GM15510 (cell line): ENCODE results near the gene RAE1.

ENCODE experiments used
- POLR2A ChIP-seq: IDR thresholded peaks from 3 replicates; pipeline ENCODE4 v1.6.1; 2011; ENCODE audit warnings: borderline replicate concordance; ENCODE audit not compliant: insufficient read length; ENCODE audit errors: extremely low read depth

RAE1 gene

DNA sequence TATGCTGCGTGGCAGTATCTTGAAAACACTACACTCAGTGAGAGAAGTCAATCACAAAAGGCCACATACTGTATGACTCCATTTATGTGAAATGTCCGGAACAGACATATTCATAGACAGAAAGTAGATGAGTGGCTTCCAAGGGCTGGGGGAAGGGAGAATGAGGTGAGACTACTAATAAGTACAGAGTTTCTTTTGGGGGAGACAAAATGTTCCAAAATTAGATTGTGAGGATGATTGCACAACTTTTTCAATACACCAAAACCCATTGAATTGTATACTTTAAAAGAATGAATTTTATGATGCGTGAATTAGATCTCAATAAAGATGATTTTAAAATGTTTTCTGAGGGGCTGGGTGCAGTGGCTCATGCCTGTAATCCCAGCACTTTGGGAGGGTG lies 30.7 kb upstream of the RAE1 start:
- TF ChIP-seq POLR2A: no peak

DNA sequence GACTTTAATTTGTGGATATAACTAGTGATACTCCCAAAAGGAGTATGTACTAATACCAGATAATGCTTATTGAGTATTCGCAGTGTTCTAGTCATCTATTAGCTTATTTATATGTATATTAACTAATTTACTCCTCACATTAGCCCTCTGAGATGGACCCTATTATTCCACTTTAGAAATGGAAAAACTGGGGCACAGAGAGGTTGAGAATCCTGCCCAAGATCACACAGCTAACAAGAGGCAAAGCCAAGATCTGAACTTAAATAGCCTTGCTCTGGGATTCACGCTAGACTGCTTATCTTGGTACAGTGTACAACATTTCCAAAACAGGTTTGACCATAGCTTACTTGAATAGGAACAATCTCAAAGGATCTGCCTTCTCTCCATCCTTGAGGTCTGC lies 29.9 kb upstream of the RAE1 start:
- TF ChIP-seq POLR2A: no peak

DNA sequence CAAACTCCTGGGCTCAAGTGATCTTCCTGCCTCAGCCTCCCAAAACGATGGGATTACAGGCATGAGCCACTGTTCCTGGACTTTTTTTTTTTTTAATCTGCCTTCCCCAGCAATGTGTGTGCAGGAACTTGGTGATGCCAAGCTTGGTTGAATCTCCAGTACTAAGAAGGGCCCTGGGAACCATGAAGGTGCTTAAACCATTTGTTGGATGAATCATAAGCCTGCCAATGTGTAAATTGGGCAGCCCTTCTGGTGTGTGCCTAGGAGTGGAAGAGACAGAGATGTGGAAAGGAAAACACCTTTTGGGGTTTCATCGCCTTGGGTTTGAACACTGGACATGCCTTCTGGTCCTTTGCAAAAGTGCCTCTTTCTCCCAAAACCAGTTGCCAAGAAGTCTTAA lies 28.6 kb upstream of the RAE1 start:
- no peak for TF ChIP-seq POLR2A

DNA sequence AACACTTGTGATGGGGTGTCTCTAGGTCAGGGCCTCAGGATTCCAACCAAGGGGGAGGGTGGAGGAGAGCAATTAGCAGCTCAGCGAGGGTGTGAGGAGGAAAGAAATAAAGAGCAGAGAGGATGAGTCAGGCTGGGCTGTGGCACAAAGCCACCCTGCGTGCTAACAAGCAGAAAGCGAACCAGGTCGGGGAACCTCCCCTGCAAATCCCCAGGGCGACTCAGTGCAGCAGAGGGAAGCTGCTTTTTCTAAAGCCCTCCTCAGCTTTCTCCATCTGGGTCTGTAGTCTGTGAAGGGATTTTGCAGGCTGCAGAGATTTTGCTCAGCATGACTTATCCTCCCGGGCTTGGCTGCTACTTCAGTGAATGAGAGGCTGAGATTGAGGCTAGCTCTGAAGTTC lies 28.0 kb upstream of the RAE1 start:
- TF ChIP-seq POLR2A: no peak

DNA sequence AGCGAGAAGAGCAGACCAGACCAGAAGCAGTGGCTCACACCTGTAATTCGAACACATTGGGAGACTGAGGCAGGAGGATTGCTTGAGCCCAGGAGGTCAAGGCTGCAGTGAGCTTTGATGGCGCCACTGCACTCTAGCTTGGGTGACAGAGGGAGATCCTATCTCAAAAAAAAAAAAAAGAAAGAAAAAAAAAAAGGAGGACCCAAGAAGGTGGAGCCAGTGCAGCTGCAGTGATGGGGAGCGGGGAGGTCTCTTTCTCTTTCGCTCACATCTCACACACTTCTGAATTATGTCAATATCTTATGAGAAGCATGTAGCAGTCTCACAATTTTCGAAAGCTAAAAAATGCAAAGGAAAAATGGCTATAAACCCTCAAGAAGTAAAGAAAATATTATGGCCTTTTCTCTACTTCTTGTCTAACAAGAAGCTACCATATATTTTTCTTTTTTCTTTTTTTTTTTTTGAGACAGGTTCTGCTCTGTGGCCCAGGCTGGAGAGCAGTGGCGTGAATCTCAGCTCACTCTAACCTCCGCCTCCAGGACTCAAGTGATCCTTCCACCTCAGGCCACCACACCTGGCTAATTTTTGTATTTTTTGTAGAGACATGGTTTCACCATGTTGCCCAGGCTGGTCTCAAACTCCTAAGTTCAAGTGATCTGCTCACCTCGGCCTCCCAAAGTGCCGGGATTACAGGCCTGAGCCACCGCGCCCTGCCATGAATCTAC lies 25.3 kb upstream of the RAE1 start:
- no peak for TF ChIP-seq POLR2A

DNA sequence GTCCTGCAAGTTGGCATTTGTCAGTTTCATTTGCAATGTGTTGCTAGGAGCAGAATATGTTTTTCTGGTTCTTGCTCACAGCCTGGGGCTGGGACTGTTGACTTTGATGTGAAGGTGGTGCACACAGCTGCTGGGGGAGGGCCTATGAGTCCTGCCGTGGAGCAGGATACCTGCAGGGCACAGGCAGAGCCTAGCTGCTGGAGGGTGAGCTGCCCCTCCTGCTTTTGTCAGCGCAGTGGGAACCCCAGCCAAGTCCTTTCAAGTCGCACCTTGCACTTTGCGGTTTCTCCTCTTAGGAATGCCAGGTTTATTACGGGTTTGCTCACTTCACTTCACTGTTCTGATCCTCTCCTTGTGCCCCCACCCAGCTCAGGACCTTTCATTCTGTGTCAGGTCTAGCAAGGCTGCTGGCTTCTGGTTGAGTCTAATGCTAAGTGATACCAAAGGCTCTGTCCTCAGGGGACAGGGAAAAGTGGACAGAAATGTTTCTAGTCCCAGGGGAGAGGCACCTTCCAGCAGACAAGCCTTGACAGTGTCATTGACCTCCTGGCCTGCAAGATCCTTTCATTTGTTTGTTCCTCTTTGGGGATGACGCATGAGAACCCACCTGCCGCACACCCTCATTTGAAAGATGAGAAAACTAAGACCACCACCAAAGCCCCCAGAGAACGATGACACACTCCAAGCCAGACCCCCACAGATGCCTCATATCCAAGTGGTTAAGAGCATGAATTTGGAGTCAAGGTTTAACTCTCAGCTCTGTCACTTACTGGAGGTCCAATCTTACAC lies 24.2 kb upstream of the RAE1 start:
- TF ChIP-seq POLR2A: no peak

DNA sequence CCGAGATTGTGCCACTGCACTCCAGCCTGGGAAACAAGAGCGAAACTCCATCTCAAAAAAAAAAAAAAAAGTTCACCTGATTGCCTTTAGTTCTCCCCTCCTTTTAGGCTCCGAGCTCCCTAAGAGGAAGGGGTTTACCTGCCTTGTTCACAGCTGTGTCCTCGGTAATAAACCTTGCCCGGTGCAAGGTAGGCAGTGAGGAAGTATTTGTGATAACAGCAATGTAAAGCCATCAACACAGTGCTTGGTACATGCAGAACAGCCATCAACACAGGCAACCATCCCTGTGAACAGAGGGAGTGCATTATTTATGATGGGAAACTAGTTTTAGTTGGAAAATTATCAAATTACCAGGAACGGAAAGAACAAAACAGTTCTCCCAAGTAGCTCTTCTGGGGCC lies 23.2 kb upstream of the RAE1 start:
- TF ChIP-seq POLR2A: no peak

DNA sequence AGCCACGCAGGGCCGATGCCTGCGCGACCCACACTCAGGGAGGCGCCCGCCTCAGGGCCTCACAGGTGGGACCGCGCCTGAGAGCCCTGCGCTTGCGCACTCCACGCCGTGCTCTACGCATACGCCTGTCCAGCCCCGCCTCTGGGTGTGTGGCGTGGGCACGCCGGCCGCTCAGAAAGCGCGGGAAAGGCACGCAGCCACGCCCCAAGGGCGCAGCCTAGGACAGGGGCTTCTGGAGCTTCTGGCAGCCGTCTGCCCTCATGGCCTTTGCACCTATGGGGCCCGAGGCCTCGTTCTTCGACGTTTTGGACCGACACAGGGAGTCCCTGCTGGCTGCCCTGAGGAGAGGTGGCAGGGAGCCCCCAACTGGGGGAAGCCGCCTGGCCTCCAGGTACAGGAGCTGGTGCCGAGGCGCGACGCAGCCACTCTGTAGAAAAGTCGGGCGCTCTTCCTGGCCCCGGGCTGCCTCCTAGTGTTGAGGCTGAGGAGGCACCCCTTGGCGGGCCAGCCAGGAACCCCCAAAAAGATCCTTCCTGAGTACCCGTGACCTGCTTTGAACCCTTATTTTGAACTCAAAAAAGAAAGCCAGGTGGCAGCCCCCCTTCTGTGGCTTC lies 21.3 kb upstream of the RAE1 start, which contains the start of gene SPO11:
SPO11 (plus strand) TSS at position 196 of the 614 bp plus-strand sequence; CDS start at position 261, 65 bp downstream.
- no peak for TF ChIP-seq POLR2A

DNA sequence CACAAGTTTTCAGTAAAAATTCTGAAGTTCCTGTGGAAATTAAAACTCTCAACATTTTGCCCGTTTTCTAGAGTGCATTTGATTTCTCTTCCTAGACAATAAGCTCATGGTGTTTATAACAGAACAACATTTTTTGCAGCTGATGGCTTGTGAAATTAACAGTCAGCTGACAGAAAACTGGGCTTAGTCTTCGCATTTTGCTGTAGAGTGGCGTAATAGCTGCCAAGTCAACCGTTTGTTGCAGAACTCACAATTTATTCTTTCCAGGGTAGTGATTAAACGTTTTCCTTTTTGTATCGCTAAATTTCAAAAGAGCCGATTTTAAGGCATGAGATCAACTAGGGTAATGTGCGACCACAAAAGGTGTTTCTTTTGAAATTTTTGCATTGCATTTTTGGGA lies 20.1 kb upstream of the RAE1 start:
- TF ChIP-seq POLR2A: no peak

DNA sequence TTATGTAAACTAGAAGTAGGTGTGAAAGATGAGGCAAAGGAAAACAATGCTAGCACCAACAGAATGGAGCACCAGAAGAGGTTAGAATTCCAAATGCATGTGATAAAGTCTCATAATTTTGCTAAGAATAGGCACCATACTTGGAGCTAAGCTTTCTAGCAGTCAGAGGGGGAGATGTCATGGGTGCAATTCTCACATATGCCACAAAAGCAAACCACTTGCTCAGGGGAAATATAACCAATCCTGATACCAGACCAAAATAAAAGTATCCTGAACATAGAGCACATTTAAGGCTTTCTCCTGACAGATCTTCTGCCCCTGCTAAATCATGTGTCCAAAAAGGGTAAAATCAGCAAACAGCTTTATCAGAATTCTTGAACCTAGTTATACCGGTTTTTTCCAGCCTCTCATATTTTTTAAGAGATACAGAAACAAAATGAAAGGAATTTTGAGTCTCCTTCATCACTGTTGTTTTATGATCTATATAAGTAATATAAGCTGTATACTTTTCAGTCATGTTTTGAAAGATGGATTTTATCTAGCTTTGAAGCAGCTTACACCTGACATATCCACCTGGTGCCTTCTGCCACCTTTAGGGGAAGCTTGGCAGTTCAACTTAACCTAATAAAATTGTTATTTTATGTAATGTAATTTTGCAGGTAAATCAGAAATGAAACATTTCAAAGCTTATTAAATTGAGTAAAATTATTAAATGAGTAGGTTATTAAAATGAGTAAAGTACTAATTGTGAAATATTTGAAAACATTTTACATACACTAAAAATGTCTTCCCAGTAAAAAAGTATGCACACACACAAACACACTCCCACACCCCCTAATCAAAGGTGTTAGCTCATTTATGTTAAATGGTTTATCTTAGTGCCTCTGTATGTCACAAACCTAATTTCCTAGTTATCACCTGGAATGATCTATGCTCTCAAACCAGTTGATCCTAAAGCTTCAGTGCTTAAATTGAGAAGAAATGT lies 18.7 kb upstream of the RAE1 start:
- TF ChIP-seq POLR2A: no peak

DNA sequence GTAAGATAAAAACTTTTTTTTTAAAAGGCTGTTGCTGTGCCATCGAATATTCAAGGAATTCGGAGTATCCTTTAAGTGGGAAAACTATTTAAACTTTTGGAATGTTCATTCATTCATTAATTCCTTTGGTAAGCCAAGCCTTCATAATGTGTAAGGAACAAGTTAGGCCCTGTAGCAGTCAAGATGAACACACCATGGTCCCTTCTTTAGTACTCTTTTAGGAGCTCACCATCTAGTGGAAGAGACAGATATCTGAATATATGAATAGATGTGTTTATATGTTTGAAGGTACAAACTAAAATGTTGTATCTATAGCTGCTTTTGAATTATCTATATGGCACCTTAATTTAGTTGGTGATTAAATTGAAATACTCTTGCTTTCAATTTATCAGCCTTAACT lies 15.7 kb upstream of the RAE1 start:
- no peak for TF ChIP-seq POLR2A

DNA sequence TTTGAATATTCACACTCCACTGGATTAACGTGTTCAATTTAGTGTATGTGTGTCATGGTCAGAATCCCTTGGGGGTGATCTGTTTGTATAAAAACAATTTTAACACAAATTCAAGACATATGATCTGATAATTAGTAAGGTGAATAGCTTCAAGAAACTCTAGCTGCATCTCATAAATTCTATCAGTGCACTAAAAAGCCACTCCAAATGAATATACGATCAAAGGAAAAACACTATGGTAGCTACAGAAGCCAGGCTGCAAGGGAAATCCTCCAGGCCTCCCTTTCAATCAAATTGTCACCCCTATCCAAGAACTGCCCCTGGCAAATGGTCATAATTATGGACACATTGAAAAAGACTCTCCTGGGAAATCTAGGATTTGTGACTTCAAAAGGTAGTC lies 9.4 kb upstream of the RAE1 start:
- TF ChIP-seq POLR2A: no peak

DNA sequence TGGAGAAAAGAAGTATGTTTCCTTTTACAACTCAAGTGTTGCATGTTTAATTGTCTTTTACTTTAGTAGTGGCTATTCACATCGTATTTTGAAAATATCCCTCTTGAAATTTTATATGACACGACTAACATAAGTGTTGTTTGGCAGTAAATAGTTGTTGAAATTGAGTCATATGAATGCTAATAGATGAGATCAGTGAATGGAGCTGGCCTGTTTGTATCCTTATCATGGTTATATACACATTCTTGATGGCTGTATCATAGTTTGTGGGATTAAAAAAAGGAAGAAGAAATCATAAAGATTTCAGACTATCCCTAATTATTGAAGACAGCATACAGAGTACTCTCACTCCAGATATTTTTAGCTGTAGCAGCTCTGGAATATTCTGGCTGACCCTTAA lies 8.2 kb upstream of the RAE1 start:
- no peak for TF ChIP-seq POLR2A

DNA sequence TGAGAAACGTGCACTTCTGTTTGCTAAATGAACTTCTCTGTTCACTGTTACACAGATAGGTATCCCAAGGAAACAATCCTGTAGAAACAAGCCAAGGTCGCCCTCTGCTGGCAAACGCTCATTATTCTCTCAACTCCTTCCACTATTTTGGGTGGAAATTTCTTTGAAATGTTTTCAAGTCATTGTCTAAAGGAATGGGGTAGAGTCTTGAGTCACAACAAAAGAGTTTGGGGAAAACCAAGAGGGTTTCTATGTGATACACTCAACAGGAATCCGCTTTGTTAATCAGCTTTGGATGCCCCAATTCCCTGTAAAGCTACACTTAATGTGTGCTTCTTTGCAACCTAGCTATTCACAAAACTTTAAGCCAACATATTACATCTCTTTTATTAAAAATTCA lies 4.6 kb upstream of the RAE1 start:
- no peak for TF ChIP-seq POLR2A
